GM04503 (cell line): Measurements from ENCODE around the gene GMEB2.

ENCODE experiments used
- DNase-seq: peaks from one replicate; pipeline ENCODE4 v3.0.0-alpha.2; 2012; ENCODE audit warnings: low read depth

GMEB2 gene

GRCh38 chr20:63558804-63559484, 68.0 kb downstream of the GMEB2 start:
- DNase-seq, result no peak

DNA sequence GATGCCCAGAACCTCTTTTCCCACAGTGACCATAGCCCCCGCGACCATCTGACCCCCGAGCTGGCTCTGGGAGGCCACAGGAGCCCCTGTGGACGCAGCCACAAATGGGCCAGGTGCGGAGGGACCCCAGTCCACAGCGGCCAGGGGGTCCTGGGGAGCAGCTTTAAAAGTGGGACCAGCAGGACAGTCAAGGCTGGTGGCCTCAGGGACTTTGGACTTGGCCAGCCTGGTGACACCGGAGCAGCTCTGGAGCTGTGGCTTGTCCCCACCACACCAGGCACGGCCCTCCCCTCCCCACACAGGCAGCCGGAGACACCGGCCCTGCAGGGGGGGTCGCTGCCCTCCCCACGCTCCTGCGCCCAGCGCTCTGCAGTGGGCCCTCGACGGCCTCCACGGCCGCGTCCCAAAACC, 69.4 kb downstream of the GMEB2 start:
- DNase-seq, result no peak

DNA sequence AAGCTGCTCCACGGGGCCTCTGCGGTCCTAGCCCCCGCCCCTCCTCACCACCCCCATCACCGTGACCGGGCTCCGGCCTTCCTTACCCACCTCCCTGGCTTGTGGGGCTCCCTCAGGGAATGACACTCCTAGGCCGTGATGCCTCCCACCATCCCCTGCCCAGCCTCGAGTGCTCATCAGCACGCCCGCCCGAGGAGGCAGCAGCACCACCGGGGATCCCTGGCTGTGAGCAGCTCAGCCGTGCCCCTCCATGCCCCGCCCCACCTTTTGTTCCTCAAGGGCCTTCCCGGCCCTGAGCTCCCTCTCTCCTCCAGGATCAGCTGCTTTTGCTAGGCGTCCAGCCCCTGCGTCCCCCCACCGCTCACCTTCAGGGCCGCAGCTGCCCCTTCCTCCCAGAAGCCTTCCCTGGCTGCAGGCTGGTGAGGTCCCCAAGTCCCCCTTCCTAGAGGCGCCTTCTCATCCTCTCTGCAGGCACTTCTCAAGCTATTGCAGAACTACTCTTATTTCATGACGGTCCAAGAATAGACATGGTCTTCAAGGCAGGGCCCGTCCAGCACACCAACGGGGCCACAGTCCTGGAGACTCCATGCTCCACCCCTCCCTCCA, 69.9 kb downstream of the GMEB2 start:
- no peak for DNase-seq

GRCh38 chr20:63555661-63556381, 71.1 kb downstream of the GMEB2 start:
- no peak for DNase-seq

- DNase-seq, result no peak
Observed at GRCh38 chr20:63554361-63555278, 72.3 kb downstream of the GMEB2 start.

DNA sequence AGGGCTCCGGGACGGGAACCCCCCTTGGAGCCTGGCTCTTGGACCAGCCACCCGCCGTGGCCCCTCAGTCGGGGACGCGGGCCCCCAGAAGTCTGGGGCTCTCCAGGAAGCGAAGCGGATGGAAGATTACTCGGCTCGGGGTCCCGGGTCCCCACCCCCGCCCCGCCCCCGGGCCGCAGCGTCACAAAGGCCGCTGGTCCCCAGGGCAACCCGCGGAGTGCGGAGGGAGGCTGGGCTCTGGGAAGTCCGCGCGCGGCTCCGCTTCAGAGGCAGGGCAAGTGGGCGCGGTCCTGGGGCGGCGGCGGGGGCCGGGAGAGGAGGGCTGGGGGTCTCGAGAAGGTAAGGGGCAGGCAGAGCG, 73.0 kb downstream of the GMEB2 start, which contains the start of gene FNDC11:
FNDC11 (plus strand) TSS at position 227 of the 358 bp plus-strand sequence. CDS start 1,505 bp downstream, outside the sequence.
- DNase-seq, result no peak

DNA sequence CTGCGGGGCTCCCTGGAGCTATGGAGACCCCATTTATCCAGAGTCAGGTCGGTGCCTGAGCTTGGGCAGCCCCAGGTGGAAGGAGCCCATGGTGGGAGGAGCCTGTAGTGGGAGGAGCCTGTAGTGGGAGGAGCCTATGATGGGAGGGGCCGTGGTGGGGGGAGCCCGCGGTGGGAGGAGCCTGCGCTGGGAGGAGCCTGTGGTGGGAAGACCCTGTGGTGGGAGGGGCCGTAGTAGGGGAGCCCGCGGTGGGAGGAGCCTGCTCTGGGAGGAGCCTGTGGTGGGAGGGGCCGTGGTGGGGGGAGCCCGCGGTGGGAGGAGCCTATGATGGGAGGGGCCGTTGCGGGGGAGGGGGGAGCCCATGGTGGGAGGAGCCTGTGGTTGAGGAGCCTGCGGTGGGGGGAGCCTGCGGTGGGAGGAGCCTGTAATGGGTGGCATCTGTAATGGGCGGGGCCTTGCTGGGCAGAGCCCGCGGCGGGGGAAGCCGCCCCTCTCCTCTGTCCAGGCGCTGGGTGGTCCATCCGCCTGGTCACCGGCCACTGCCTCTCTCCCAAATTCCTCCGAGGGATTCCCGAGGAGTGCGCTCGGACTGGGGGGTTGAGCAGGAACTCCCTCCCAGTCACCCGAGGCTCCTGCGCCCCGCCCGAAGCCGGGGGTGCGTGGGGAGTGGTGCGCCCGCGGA, 73.5 kb downstream of the GMEB2 start:
- no peak for DNase-seq

- no peak for DNase-seq
Observed at GRCh38 chr20:63552481-63553249, 74.2 kb downstream of the GMEB2 start.

- no peak for DNase-seq
Observed at GRCh38 chr20:63551068-63551467, 75.8 kb downstream of the GMEB2 start.

DNA sequence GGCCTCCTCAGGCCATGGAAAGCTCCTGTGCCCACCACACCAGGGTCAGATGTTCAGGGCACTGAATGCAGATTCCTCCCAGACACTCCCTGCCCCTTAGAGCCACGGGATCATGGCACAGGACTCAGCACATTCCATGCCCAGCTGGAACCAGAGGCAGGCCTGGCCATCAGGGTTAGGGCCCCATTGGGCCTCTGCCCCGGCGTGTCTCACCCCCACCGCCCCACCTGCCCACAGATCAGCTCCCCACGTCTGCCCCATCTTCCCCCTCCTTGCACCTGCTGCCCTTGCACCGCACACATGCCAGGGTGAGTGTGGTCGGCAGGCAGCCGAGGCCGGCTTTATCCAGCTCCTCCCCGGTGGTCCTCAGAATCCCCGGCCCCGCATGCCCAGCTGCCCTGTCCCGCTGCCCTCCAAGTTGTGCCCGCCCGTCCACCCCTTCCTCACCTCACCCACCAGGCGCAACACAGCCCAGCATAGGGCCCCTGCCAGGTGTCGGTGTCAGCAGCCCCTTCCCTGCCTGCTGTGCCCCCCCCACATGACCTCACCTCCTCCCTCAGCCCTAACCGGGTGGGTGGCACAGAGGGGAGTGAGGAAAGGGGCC, 77.1 kb downstream of the GMEB2 start:
- no peak for DNase-seq

DNA sequence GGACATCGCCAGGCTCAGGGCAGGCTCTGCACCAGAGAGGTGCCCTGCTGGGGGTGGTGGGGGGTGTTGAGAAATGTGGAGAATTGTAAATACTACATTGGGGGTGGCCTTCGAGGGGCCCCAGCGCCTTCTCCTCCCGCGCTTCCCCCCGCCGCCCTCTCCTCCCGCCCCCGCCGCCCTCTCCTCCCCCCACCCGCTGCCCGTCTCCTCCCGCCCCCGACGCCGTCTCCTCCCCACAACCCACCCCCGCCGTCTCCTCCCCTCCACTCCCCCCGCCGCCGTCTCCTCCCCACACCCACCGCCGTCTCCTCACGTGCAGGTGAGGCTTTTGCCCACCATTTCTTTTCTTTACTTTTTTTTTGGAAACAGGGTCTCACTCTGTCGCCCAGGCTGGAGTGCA, 77.9 kb downstream of the GMEB2 start:
- no peak for DNase-seq

- DNase-seq, result no peak
Observed at GRCh38 chr20:63548542-63548941, 78.4 kb downstream of the GMEB2 start.

DNA sequence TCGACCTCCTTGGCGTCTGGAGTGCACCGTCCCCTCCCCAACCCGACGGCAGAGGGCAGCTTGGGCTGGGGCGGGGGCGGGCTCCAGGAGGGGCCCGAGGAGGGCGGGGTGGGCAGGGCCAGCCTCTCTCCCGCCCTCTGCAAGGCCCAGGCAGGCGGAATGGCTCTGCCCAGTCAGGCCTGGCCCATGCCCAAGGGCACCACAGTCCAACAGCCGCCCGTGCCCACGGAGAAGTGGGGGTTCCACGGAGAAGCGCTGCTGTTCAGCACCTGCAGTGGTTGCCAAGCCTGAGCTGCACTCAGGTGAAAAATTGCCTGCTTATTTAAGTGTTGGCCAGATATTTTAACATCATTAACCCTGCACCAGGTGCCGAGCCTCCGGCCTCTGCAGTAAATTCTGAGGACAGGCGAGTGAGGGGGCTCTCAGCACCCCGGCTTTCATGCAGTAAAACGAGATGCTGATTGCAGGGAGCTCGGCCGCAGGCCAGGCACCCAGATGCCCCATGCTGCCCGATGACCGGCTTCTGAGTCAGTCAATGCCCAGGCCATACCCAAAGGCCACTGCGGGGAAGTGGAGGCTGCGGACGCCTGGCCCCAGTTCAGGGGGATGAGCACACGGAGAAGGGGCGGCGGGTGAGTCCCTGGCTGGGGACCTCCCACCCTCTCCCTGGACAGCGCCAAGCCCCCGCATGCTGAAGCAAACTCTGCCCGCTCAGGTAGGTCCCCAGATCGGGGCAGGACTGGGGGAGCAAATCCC, 79.0 kb downstream of the GMEB2 start, which contains the start of gene SRMS:
SRMS (minus strand) TSS at position 25 of the 756 bp plus-strand sequence. CDS start 286 bp downstream, outside the sequence.
- DNase-seq, result no peak

- no peak for DNase-seq
Observed at GRCh38 chr20:63546956-63547724, 79.8 kb downstream of the GMEB2 start.

GRCh38 chr20:63546256-63546955, 80.5 kb downstream of the GMEB2 start:
- DNase-seq, result no peak

- DNase-seq, result no peak
Observed at GRCh38 chr20:63545814-63546213, 81.1 kb downstream of the GMEB2 start.

GRCh38 chr20:63544958-63545516, 81.9 kb downstream of the GMEB2 start:
- DNase-seq, result no peak
